ENCODE results near the gene OR9A4.
"Not testable (repeated sequence)": the region's sequence is repeated elsewhere in the genome, so short reads cannot be mapped to it uniquely, and the experiment has no call there.

The OR9A4 gene, protein sequence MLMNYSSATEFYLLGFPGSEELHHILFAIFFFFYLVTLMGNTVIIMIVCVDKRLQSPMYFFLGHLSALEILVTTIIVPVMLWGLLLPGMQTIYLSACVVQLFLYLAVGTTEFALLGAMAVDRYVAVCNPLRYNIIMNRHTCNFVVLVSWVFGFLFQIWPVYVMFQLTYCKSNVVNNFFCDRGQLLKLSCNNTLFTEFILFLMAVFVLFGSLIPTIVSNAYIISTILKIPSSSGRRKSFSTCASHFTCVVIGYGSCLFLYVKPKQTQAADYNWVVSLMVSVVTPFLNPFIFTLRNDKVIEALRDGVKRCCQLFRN

DNA sequence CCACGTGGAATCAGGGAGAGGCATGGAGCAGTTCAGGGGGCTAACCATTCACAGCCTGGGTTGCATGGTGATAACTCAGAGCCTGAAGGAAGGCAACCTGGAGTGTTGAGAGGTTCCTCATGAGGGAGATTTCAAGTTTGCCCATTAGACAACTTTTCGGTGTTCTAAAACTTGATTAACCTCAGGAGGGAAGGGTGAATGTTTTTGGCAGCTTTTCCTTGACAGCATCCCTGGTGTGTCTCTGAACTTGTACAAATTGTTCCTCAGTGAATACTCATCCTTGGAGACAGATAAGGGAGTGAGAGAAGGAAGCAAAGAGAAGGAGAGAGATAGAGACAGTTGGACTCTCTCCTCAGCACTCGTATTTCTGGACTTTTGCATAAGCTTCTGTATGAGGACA, at the start of gene OR9A4:
Gene OR9A4 (plus strand): TSS at position 301 of the 400 bp plus-strand sequence. CDS start 2,477 bp downstream, outside the sequence.
- no peak for DNase-seq (ENCODE audit: low spot score)

DNA sequence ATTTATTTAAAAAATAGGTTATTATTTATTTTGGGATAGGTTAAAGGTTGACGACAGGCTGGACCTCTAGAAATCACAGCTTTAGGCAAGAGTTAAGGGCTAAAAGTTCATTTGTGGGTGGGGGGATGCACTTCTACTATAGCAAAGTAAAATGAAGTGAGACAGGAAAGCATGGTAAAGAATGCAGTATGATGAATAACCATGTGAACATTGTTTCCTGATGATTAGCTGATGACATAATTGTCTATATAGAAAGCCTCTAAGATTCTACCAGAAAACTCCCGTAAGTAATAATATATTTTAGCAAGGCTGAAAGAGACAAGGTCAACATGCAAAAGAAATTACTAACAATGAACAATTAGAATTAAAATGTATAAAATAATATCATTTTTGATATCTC, 49.2 kb upstream of the OR9A4 start:
- DNase-seq (ENCODE audit: low spot score), result no peak

- DNase-seq (ENCODE audit: low spot score), result no peak
Measured at GRCh38 chr7:141872931-141873330, 43.3 kb upstream of the OR9A4 start.

DNA sequence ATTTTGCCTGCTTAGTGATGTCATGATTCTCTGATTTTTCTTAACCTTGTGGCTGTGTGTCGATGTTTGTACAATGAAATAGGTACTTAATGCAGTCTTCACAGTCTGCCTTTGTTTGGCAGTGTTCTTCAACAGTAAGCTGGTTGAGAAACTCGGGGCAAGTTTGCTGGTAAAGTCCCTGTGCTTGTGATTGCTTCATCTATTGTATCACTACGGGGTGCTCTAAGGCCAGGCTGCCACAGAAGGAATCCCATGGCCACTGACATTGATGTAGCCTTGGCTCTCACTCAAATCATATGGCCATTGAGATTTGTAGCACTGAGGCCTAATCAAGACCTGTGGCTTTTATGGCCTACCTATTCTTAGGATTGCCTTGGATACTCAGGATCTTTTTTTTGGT, 41.4 kb upstream of the OR9A4 start:
- no peak for DNase-seq (ENCODE audit: low spot score)

GRCh38 chr7:141875453-141875852, 40.7 kb upstream of the OR9A4 start:
- DNase-seq (ENCODE audit: low spot score), result no peak

DNA sequence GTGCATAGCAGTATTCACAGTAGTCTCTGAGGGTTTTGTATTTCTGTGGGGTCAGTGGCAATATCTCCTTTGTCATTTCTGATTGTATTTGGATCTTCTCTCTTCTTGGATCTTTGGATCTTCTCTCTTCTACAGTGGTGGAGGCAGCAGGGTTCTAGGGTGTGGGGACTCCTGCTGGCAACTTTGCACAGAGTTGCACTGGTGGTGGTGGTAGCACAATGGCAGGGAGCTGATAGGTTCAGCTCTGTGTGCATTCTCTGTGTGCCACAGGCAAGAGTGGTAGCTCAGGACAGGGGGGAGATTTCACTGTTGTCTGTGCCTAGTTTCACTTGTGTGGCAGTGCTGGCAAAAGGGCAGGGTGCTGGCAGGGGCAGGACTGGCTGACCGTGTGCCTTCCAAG, 39.8 kb upstream of the OR9A4 start:
- DNase-seq (ENCODE audit: low spot score), result no peak

GRCh38 chr7:141877365-141877764, 38.8 kb upstream of the OR9A4 start:
- no peak for DNase-seq (ENCODE audit: low spot score)

DNA sequence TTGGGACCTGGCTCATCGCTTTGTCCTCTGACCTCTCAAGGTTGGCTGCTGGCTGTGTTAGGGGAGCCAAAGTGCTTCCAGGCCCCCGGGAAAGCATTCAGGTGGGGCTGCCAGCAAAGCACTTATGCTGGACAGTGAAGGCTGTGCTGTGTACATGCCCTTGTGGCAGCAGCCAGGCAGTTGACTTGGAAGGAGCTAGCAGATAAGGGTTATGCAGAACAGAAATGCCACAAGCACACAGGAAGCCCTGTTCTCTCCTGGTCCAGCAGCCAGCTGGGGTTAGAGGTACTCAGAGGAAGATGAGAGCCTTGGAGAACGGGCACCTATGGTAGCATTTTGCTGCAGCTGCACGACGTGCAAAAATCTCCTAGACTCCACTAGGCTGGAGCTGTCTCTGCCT, 35.2 kb upstream of the OR9A4 start:
- DNase-seq (ENCODE audit: low spot score), result no peak

DNA sequence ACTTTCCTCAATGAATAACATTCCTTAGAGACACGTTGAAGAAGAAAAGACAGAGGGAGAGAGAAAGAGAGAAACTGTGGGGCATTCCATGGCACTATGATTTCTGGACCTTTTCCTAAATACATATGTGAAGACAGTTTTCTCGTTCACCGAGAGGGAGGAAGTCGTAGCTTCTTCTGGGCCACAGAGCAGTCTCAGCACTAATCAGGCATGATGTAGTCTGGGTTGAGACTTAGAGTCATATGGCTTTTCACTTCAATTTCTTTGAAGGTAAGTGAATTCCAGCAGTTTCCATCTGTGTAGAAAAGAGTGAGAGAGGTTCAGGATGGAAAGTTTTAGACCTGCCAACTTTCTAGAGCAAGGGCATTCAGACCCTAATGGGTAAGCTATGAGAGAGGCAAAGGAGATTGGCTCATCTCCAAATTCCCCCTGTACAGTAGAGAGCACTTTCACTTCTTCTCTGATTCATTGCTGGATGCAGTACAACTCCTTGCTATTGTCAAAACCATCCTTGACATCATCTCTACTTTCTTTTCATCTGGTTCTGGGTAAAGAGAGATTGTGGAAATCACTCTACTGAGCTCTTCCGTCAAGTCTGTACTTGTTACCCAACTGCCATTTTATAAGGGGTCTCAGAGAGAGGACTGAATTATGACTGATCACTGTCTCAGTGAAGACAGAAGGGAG, 31.5 kb upstream of the OR9A4 start:
- DNase-seq (ENCODE audit: low spot score), result no peak

GRCh38 chr7:141889321-141889720, 26.9 kb upstream of the OR9A4 start:
- no peak for DNase-seq (ENCODE audit: low spot score)

GRCh38 chr7:141891336-141891735, 24.9 kb upstream of the OR9A4 start:
- no peak for DNase-seq (ENCODE audit: low spot score)

DNA sequence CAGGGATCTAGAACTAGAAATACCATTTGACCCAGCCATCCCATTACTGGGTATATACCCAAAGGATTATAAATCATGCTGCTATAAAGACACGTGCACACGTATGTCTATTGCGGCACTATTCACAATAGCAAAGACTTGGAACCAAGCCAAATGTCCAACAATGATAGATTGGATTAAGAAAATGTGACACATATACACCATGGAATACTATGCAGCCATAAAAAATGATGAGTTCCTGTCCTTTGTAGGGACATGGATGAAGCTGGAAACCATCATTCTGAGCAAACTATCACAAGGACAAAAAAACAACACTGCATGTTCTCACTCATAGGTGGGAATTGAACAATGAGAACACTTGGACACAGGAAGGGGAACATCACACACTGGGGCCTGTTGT, 16.8 kb upstream of the OR9A4 start:
- DNase-seq (ENCODE audit: low spot score), result not testable (repeated sequence)

DNA sequence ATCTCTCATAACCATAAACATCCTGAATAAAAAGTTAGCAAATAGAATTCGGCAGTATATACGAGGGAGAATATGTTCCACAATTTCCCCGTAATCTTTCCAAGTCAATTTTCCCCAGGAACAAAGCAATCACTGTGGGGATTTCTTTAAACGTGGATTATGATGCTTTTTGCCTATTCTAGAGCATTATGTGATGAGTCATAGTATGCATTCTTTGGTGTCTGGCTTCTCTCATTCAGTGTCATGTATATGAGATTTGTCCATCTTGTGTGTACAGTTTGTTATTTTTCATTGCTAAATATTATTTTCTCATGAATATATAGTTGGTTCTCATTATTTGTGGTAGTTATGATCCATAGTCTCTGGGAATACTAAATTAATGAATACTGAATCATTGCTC, 9.9 kb upstream of the OR9A4 start:
- DNase-seq (ENCODE audit: low spot score), result no peak

DNA sequence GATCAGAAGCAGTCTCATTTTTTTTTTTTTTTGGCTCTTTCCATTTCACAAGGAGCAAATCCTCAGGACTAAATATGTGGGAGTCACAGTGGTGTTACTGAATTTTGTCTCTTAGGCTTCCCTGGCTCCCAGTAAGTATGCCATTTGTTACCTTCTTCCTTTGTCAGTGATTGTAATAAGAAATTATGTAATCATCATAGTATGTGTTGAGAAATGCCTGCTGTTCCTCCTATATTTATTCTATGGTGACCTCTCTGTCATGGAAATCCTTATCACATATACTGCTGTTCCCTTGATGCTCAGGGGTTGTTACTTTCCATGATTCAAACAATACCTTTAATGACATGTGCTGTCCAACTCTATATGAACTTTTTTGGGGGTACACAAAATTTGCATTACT, 4.8 kb upstream of the OR9A4 start:
- no peak for DNase-seq (ENCODE audit: low spot score)

- no peak for DNase-seq (ENCODE audit: low spot score)
Measured at GRCh38 chr7:141915565-141915964, 634 bp upstream of the OR9A4 start.

GRCh38 chr7:141920281-141920680, 4.1 kb downstream of the OR9A4 start:
- DNase-seq (ENCODE audit: low spot score), result no peak

GRCh38 chr7:141928146-141928844, 12.1 kb downstream of the OR9A4 start:
- DNase-seq (ENCODE audit: low spot score), result no peak

GRCh38 chr7:141928845-141929195, 12.6 kb downstream of the OR9A4 start:
- DNase-seq (ENCODE audit: low spot score), result no peak

DNA sequence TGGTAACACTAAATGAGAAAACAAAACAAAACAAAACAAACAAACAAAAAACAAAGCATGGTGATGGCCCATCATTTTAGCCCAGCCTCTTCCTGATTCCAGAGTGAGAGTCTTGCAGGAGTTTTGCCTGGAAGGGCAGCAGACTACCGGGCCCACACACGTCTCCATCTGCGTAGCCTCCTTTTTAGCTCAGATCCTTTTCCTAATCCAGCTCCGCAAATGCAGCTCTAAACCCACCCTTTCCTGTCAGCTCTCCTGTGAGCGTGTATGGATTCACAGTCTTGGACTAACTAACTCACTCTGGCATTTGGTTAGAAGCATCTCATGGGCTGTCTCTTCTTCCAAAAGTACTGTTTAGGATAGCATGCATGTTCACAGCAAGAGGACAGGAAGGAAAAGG, 14.0 kb downstream of the OR9A4 start:
- DNase-seq (ENCODE audit: low spot score), result no peak

- no peak for DNase-seq (ENCODE audit: low spot score)
Measured at GRCh38 chr7:141941075-141941474, 24.9 kb downstream of the OR9A4 start.

- no peak for DNase-seq (ENCODE audit: low spot score)
Measured at GRCh38 chr7:141943846-141944245, 27.6 kb downstream of the OR9A4 start.

DNA sequence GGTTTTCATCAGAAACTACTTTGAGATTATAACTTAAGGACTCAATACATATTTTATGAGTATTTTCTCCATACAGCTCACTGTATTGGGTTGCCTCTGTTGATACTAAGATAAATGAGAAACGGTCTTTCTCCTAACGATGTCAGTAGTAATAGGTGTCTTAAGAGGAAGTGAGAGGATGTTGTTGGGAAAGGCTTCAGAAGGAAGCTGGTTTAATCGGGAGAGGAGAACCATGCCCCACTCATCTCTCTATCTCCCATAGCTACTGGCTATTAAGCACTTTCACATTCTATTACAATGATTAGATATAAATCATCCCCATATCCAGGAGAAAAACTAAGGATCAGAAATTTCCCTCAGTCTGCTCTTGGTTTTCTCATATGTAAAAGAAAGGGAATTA, 28.6 kb downstream of the OR9A4 start:
- no peak for DNase-seq (ENCODE audit: low spot score)

- no peak for DNase-seq (ENCODE audit: low spot score)
Measured at GRCh38 chr7:141945356-141945755, 29.2 kb downstream of the OR9A4 start.
